ENCODE results near the gene CKLF. TPM values are rescaled to one million over a fixed set of nuclear protein-coding genes. Genes with fewer than 3 reads are reported as not detected.

The CKLF gene
- polyA plus RNA-seq, 3 donors, result 285 to 430 (median 374) TPM

DNA sequence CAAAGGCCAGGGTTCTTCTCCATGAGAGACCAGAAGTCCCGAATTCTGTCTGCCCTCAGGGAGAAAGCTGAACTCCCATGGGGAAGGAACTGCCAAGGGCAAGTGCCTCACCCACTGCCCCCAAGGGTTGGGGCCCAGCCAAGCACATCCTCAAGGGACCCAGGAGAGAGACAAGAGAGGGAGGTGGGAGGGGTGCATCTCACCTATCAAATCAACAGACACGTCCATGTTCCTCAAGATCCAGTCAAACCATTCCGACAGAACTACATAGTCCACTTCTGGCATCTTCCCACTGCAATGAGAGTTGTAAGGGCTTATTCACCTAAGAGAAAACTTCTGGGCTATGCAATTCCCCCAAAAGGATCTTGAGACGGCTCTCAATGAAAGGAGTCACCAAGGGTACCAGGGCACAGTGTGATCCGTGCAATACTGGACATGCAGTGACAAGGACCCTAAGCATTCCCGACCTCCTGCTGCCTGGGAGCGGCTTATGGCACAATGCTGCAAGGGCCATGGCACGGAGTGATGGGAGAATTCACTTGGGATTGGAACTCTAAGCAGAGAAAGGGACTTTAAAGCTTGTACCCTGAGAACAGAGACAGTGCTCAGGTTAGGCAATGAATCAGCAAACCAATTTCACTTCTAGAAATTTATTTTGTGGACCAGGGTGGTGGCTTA, 34.7 kb upstream of the CKLF start:
- peak in 1 of 3 donors; percentile 39 for DNase-seq
- TF ChIP-seq, protein P1, sequence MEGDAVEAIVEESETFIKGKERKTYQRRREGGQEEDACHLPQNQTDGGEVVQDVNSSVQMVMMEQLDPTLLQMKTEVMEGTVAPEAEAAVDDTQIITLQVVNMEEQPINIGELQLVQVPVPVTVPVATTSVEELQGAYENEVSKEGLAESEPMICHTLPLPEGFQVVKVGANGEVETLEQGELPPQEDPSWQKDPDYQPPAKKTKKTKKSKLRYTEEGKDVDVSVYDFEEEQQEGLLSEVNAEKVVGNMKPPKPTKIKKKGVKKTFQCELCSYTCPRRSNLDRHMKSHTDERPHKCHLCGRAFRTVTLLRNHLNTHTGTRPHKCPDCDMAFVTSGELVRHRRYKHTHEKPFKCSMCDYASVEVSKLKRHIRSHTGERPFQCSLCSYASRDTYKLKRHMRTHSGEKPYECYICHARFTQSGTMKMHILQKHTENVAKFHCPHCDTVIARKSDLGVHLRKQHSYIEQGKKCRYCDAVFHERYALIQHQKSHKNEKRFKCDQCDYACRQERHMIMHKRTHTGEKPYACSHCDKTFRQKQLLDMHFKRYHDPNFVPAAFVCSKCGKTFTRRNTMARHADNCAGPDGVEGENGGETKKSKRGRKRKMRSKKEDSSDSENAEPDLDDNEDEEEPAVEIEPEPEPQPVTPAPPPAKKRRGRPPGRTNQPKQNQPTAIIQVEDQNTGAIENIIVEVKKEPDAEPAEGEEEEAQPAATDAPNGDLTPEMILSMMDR (IDR thresholded peaks at IDR 0.05), result no peak
- H3K4me1 ChIP-seq (ENCODE audit: control insufficient read depth in 1 of 2, insufficient read depth in 2 of 2, low read length in 2 of 2), result peaks cover 88 to 91% of the 10 kb centered on the region in 2 donors
- H3K27me3 ChIP-seq (ENCODE audit: control insufficient read depth in 2 of 2, insufficient read depth in 2 of 2, low read length in 2 of 2), result no peaks in the 10 kb centered on the region
- 85% methylated on average over 4 of the region's 8 CpGs for WGBS (ENCODE audit: insufficient coverage)
- H3K4me3 ChIP-seq (replicated peaks in 1 of 3; ENCODE audit: low read depth in 2 of 3, low read length in 3 of 3), result peak overlapping the region; percentile 24 to 68 (median 41)
- peaks cover 3 to 12% of the 10 kb centered on the region in 2 donors for H3K36me3 ChIP-seq (replicated peaks in 1 of 2; ENCODE audit: control insufficient read depth in 1 of 2, insufficient read depth in 2 of 2, low read length in 2 of 2)
- H3K4me2 ChIP-seq (replicated peaks; ENCODE audit: extremely low read depth, low read length, poor library complexity, severe bottlenecking), result peak overlapping the region; percentile 78
- peak overlapping the region; percentile 84 for H3K9ac ChIP-seq (ENCODE audit: insufficient read depth, low read length, poor library complexity, severe bottlenecking)
- no peaks in the 10 kb centered on the region for H4K20me1 ChIP-seq (ENCODE audit: insufficient read depth, low read length)
- no peak overlapping the region for H2AFZ ChIP-seq (ENCODE audit: insufficient read depth, low read depth, low read length, poor library complexity, severe bottlenecking)
- no peaks in the 10 kb centered on the region for H3K9me3 ChIP-seq (replicated peaks in 1 of 2; ENCODE audit: control insufficient read depth in 1 of 2, insufficient read depth in 1 of 2, low read length in 2 of 2)
- Mint-ChIP-seq H3K27ac (peak overlapping the region; percentile 99 to 100 (median 100)), H3K9me3 (no peaks in the 10 kb centered on the region), H3K36me3 (peaks cover 48 to 80% of the 10 kb centered on the region in 2 donors), H3K4me1 (peaks cover 92% of the 10 kb centered on the region), H3K27me3 (ENCODE audit: low read depth in 3 of 3) (peaks cover 0 to 2% (median under 1%) of the 10 kb centered on the region in 3 donors), H3K4me3 (peak overlapping the region; percentile 81 to 93)
- peaks cover 32% of the 10 kb centered on the region for H3K79me2 ChIP-seq (ENCODE audit: insufficient read depth, low read length)
- intact Hi-C loops (cut with micrococcal nuclease), result loop anchor here (2.0 to 10.0 kb wide), 4 partner anchors 35 to 313 kb away; partner anchors contain the start of genes CKLF (in 2 of the 2) and TK2 (in 1 of the 2)
- H3K27ac ChIP-seq (ENCODE audit: low read depth in 1 of 2, low read length in 2 of 2), result peak overlapping the region; percentile 99

DNA sequence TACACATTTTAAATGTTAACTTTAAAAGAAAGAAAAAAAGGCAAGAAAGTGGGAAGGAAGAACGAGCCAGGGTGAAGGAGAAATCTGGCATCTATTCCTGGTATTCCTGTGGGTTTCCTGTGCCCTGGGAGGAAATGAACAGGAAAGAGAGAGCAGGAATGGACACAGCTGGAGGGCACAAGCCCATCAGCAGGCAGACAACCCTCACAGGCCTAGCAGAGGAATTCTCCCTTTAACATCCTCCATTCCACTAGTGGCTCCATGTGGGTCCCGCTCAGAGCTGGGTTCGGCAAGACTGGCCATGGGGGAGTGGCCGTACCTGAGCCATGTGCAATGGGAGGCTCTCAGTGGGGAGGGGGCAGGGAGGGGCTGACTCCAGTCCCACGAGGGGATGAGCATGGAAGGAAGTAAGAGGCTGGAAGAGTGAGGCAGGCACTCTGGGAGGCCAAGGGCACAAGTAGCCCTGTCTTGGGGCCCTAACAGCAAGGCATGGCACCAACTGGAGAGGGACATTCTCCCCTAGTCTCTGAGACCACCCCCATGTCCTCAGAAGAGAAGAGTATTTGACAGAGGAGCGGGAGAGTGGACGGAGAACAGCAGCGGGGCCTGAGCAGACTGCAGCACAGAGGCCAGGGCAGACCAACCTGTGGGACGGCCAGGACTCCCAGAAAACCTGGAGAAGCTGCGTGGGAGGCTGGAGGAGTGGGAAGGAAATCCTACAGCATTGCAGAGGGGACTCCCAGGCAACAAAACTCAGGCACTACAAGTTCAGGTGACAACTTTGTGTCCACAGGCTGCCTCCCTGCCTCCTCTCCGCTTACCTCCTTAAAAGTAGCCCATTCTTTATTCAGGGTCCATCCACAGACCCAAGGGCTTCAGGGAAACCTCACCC, 32.6 kb upstream of the CKLF start:
- no peaks in the 10 kb centered on the region for H3K27me3 ChIP-seq (ENCODE audit: control insufficient read depth in 2 of 2, insufficient read depth in 2 of 2, low read length in 2 of 2)
- intact Hi-C loops (cut with micrococcal nuclease), result loop anchor here (5.0 to 10.0 kb wide), 4 partner anchors 33 to 1565 kb away; partner anchors contain the start of genes CKLF (in 1 of the 2), NFATC3 (in 1 of the 2) and TK2 (in 1 of the 2)
- peak overlapping the region; percentile 73 for H3K9ac ChIP-seq (ENCODE audit: insufficient read depth, low read length, poor library complexity, severe bottlenecking)

More for the DNA sequence above, 32.6 kb upstream of the CKLF start:
- peaks cover 100% of the 10 kb centered on the region for H3K4me1 Mint-ChIP-seq
- peak in 1 of 3 donors; percentile 2 for DNase-seq
- H3K9me3 Mint-ChIP-seq, result no peaks in the 10 kb centered on the region
- Histone ChIP-seq H3K9me3 (replicated peaks in 1 of 2; ENCODE audit: control insufficient read depth in 1 of 2, insufficient read depth in 1 of 2, low read length in 2 of 2) (no peaks in the 10 kb centered on the region), H3K4me2 (replicated peaks; ENCODE audit: extremely low read depth, low read length, poor library complexity, severe bottlenecking) (peak overlapping the region; percentile 58), H3K27ac (ENCODE audit: low read depth in 1 of 2, low read length in 2 of 2) (peak overlapping the region; percentile 99), H2AFZ (ENCODE audit: insufficient read depth, low read depth, low read length, poor library complexity, severe bottlenecking) (no peak overlapping the region), H4K20me1 (ENCODE audit: insufficient read depth, low read length) (no peaks in the 10 kb centered on the region), H3K79me2 (ENCODE audit: insufficient read depth, low read length) (peaks cover 32% of the 10 kb centered on the region), H3K36me3 (replicated peaks in 1 of 2; ENCODE audit: control insufficient read depth in 1 of 2, insufficient read depth in 2 of 2, low read length in 2 of 2) (no peaks in the 10 kb centered on the region), H3K4me1 (ENCODE audit: control insufficient read depth in 1 of 2, insufficient read depth in 2 of 2, low read length in 2 of 2) (peaks cover 97 to 98% of the 10 kb centered on the region in 2 donors), H3K4me3 (replicated peaks in 1 of 3; ENCODE audit: low read depth in 2 of 3, low read length in 3 of 3) (peak overlapping the region in 1 of 3 experiments; percentile 54)
- H3K27me3 Mint-ChIP-seq (ENCODE audit: low read depth in 3 of 3), result peaks cover 0 to 2% (median 2%) of the 10 kb centered on the region in 3 donors
- H3K4me3 Mint-ChIP-seq, result peak overlapping the region; percentile 31 to 71
- peaks cover 35 to 66% of the 10 kb centered on the region in 2 donors for H3K36me3 Mint-ChIP-seq
- 67% methylated on average over 4 of the region's 11 CpGs for WGBS (ENCODE audit: insufficient coverage)
- H3K27ac Mint-ChIP-seq, result peak overlapping the region; percentile 99 to 100 (median 100)
- TF ChIP-seq, protein P1 (IDR thresholded peaks at IDR 0.05), result no peak

Measured in CD14-positive monocyte (primary cell).